Nephron (organoid): ENCODE measurements around the gene UCHL5.

Source experiments
- H3K27ac Mint-ChIP-seq, 3 experiments: 2 replicates each; pipeline ENCODE4 v1.8.0; 2020; ENCODE audit warnings: mixed read lengths in 3 of 3, mild to moderate bottlenecking in 2 of 3, moderate library complexity in 1 of 3
- H3K27me3 Mint-ChIP-seq: 2 replicates; pipeline ENCODE4 v1.8.0; 2021; ENCODE audit warnings: low read depth, mild to moderate bottlenecking, moderate library complexity, mixed read lengths
- H3K36me3 Mint-ChIP-seq: 2 replicates; pipeline ENCODE4 v1.8.0; 2020; ENCODE audit warnings: low read depth, mixed read lengths
- H3K4me1 Mint-ChIP-seq: 2 replicates; pipeline ENCODE4 v1.8.0; 2020; ENCODE audit warnings: mixed read lengths
- H3K4me3 Mint-ChIP-seq, 3 experiments: 2 replicates each; pipeline ENCODE4 v1.8.0; 2020; ENCODE audit warnings: mild to moderate bottlenecking in 3 of 3, mixed read lengths in 3 of 3, moderate library complexity in 2 of 3
- H3K9me3 Mint-ChIP-seq: 2 replicates; pipeline ENCODE4 v1.8.0; 2020; ENCODE audit warnings: mixed read lengths
- CTCF ChIP-seq, 3 experiments: fragments of 200-600 bp; sonication (generic); IDR thresholded peaks; one replicate each; pipeline ENCODE4 v1.5.0; 2021; ENCODE audit warnings: antibody characterized with exemption in 3 of 3; ENCODE audit not compliant: unreplicated experiment in 3 of 3

The UCHL5 gene

GRCh38 chr1:192973202-192973601 lies 86.0 kb downstream of the UCHL5 start:
- Mint-ChIP-seq H3K36me3 (no peaks in the 10 kb centered on the region), H3K27ac (no peak overlapping the region), H3K4me3 (no peak overlapping the region), H3K27me3 (no peaks in the 10 kb centered on the region), H3K9me3 (no peaks in the 10 kb centered on the region), H3K4me1 (no peaks in the 10 kb centered on the region)
- TF ChIP-seq CTCF (IDR thresholded peaks at IDR 0.05; ENCODE audit: unreplicated experiment in 3 of 3), result no peak

- no peak overlapping the region for H3K4me3 Mint-ChIP-seq
- peaks cover 3% of the 10 kb centered on the region for H3K9me3 Mint-ChIP-seq
- no peaks in the 10 kb centered on the region for H3K4me1 Mint-ChIP-seq
- no peak overlapping the region for H3K27ac Mint-ChIP-seq
- TF ChIP-seq CTCF (IDR thresholded peaks at IDR 0.05; ENCODE audit: unreplicated experiment in 3 of 3), result no peak
- no peaks in the 10 kb centered on the region for H3K36me3 Mint-ChIP-seq
- no peaks in the 10 kb centered on the region for H3K27me3 Mint-ChIP-seq
Observed at GRCh38 chr1:192969091-192969490, 90.1 kb downstream of the UCHL5 start.

GRCh38 chr1:192968323-192968722 lies 90.8 kb downstream of the UCHL5 start:
- Mint-ChIP-seq H3K4me3 (no peak overlapping the region), H3K4me1 (no peaks in the 10 kb centered on the region), H3K27ac (no peak overlapping the region), H3K36me3 (no peaks in the 10 kb centered on the region), H3K9me3 (peaks cover 3% of the 10 kb centered on the region), H3K27me3 (no peaks in the 10 kb centered on the region)
- no peak for TF ChIP-seq CTCF (IDR thresholded peaks at IDR 0.05; ENCODE audit: unreplicated experiment in 3 of 3)

GRCh38 chr1:192967901-192968300 lies 91.3 kb downstream of the UCHL5 start:
- Mint-ChIP-seq H3K4me3 (no peak overlapping the region), H3K9me3 (peaks cover 3% of the 10 kb centered on the region), H3K36me3 (no peaks in the 10 kb centered on the region), H3K27ac (peak overlapping the region in 1 of 3 experiments; percentile 3), H3K27me3 (no peaks in the 10 kb centered on the region), H3K4me1 (no peaks in the 10 kb centered on the region)
- TF ChIP-seq CTCF (IDR thresholded peaks at IDR 0.05; ENCODE audit: unreplicated experiment in 3 of 3), result no peak

GRCh38 chr1:192967211-192967877 lies 91.8 kb downstream of the UCHL5 start:
- Mint-ChIP-seq H3K27ac (peak overlapping the region in 1 of 3 experiments; percentile 3), H3K36me3 (no peaks in the 10 kb centered on the region), H3K9me3 (peaks cover 3% of the 10 kb centered on the region), H3K27me3 (no peaks in the 10 kb centered on the region), H3K4me3 (no peak overlapping the region), H3K4me1 (no peaks in the 10 kb centered on the region)
- no peak for TF ChIP-seq CTCF (IDR thresholded peaks at IDR 0.05; ENCODE audit: unreplicated experiment in 3 of 3)

- Mint-ChIP-seq H3K4me1 (peaks cover 6% of the 10 kb centered on the region), H3K27ac (no peak overlapping the region), H3K27me3 (no peaks in the 10 kb centered on the region), H3K36me3 (no peaks in the 10 kb centered on the region), H3K4me3 (no peak overlapping the region), H3K9me3 (peaks cover 3% of the 10 kb centered on the region)
- no peak for TF ChIP-seq CTCF (IDR thresholded peaks at IDR 0.05; ENCODE audit: unreplicated experiment in 3 of 3)
Observed at GRCh38 chr1:192966073-192966472, 93.1 kb downstream of the UCHL5 start.
